ENCODE measurements around the gene BARD1.

The BARD1 gene

GRCh38 chr2:214808981-214809750 is at the start of gene BARD1:
Gene BARD1, minus strand, starts transcription at chr2:214809683. Its CDS starts 114 bp downstream, at chr2:214809569.
- peak within 1 kb of the TSS; percentile 99 for H3K4me3 ChIP-seq (ENCODE audit: low read depth, low read length)
- peak within 1 kb of the TSS; percentile 98 for H3K27ac ChIP-seq (ENCODE audit: low read depth, low read length)
- H3K4me1 ChIP-seq (ENCODE audit: control insufficient read depth, insufficient read depth, low read length) = peaks cover 35% of the 10 kb centered on the region
- H3K9me3 ChIP-seq (ENCODE audit: control insufficient read depth, insufficient read depth, low read length) = no peaks in the 10 kb centered on the region
- peaks cover 4% of the 10 kb centered on the region for H3K36me3 ChIP-seq (ENCODE audit: control insufficient read depth, insufficient read depth, low read length)
- peak within 1 kb of the TSS; percentile 96 for H3K9ac ChIP-seq (ENCODE audit: low read depth, low read length)
- H3K27me3 ChIP-seq (ENCODE audit: control insufficient read depth, insufficient read depth, low read length) = peaks cover 11% of the 10 kb centered on the region; the same call in 1 of the 2 replicates

DNA sequence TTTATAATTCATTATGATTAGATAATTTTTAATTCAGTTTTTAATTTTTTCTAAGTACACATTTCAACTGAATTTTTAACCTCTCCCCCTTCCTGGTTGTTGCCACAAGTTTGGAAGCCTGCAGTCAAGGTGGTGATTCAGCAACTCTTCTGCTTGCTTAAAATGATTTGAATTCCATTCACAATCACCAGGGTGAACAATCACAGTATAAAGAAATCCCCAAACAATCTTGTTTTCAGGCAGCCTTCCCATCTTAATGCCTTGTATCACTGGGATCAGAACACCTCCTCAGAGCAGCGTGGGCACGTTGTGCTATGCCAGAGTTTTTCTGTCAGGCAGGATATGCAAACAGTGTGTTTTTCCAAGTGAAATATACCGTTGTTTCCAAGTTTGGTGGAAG is 46.7 kb upstream of the BARD1 start:
- H3K27ac ChIP-seq (ENCODE audit: low read depth, low read length) = no peak overlapping the region
- H3K4me1 ChIP-seq (ENCODE audit: control insufficient read depth, insufficient read depth, low read length) = peaks cover 6% of the 10 kb centered on the region; the same call in 1 of the 2 replicates

DNA sequence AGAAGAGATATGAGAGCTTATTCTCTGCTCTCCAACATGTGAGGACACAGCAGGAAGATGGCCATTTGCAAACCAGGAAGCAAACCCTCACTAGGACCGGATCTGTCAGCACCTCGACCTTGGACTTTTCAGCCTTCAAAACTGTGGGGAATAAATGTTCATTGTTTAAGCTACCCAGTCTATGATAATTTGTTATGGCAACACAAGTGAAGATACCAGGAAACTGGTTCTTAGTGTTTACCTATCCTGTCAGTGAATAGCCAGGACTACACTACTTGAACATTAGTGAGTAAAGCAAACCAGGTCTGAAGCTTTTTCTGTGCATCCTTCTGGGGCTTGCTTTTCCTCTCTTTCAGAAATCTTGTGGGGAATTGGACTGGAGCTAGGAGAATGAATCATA is 44.4 kb upstream of the BARD1 start:
- H3K9ac ChIP-seq (ENCODE audit: low read depth, low read length) = no peak overlapping the region
- no peaks in the 10 kb centered on the region for H3K27me3 ChIP-seq (ENCODE audit: control insufficient read depth, insufficient read depth, low read length)
- no peak overlapping the region for H3K27ac ChIP-seq (ENCODE audit: low read depth, low read length)

More for the DNA sequence above, 46.7 kb upstream of the BARD1 start:
- Histone ChIP-seq H3K9me3 (ENCODE audit: control insufficient read depth, insufficient read depth, low read length) (no peaks in the 10 kb centered on the region), H3K27me3 (ENCODE audit: control insufficient read depth, insufficient read depth, low read length) (no peaks in the 10 kb centered on the region), H3K9ac (ENCODE audit: low read depth, low read length) (no peak overlapping the region), H3K36me3 (ENCODE audit: control insufficient read depth, insufficient read depth, low read length) (no peaks in the 10 kb centered on the region), H3K4me3 (ENCODE audit: low read depth, low read length) (no peak overlapping the region)

DNA sequence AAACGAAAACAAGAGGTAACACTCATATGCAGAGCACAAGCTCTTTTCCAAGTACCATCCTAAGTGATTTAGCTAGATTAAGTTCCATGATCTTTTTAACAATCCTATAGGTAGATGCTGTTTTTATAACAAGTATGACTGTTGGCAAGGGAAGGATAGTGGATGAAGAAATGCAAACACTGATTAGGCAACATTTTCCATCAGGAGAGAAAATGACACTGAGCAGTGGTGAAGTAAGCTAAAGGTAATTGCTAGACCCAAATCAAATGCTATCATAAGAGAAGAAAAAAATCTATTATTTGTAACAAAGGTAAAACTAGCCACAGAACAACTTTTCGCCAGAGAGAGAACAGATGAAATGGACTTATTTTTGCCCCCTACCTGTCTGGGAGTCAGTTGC is 34.3 kb upstream of the BARD1 start:
- no peak overlapping the region for H3K27ac ChIP-seq (ENCODE audit: low read depth, low read length)
- H3K36me3 ChIP-seq (ENCODE audit: control insufficient read depth, insufficient read depth, low read length) = no peaks in the 10 kb centered on the region
- no peaks in the 10 kb centered on the region for H3K27me3 ChIP-seq (ENCODE audit: control insufficient read depth, insufficient read depth, low read length)
- peaks cover 12% of the 10 kb centered on the region for H3K9me3 ChIP-seq (ENCODE audit: control insufficient read depth, insufficient read depth, low read length)
- no peaks in the 10 kb centered on the region for H3K4me1 ChIP-seq (ENCODE audit: control insufficient read depth, insufficient read depth, low read length)
- H3K9ac ChIP-seq (ENCODE audit: low read depth, low read length) = no peak overlapping the region
- H3K4me3 ChIP-seq (ENCODE audit: low read depth, low read length) = no peak overlapping the region

More for the DNA sequence above, 44.4 kb upstream of the BARD1 start:
- Histone ChIP-seq H3K4me3 (ENCODE audit: low read depth, low read length) (no peak overlapping the region), H3K4me1 (ENCODE audit: control insufficient read depth, insufficient read depth, low read length) (peaks cover 6% of the 10 kb centered on the region; the same call in 1 of the 2 replicates), H3K9me3 (ENCODE audit: control insufficient read depth, insufficient read depth, low read length) (no peaks in the 10 kb centered on the region), H3K36me3 (ENCODE audit: control insufficient read depth, insufficient read depth, low read length) (no peaks in the 10 kb centered on the region)

DNA sequence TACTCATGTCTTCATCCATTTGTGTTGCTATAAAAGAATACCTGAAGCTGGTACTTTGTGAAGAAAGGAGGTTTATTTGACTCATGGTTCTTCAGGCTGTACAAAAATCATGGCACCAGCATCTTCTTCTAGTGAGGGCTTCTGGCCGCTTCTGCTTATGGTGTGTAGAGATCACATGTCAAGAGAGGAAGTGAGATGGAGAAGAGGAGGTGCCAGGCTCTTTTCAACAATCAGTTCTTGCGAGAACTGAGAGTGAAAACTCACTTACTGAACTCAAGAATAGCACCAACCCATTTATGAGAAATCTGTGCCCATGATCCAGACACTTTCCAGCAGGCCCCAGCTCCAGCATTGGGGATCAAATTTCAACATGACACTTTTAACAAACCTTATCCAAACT is 30.0 kb upstream of the BARD1 start:
- H3K4me3 ChIP-seq (ENCODE audit: low read depth, low read length) = no peak overlapping the region
- no peak overlapping the region for H3K27ac ChIP-seq (ENCODE audit: low read depth, low read length)
- peaks cover 12% of the 10 kb centered on the region for H3K9me3 ChIP-seq (ENCODE audit: control insufficient read depth, insufficient read depth, low read length)
- no peak overlapping the region for H3K9ac ChIP-seq (ENCODE audit: low read depth, low read length)
- H3K27me3 ChIP-seq (ENCODE audit: control insufficient read depth, insufficient read depth, low read length) = no peaks in the 10 kb centered on the region
- no peaks in the 10 kb centered on the region for H3K36me3 ChIP-seq (ENCODE audit: control insufficient read depth, insufficient read depth, low read length)
- H3K4me1 ChIP-seq (ENCODE audit: control insufficient read depth, insufficient read depth, low read length) = peaks cover 14% of the 10 kb centered on the region

GRCh38 chr2:214837466-214837865 is 28.0 kb upstream of the BARD1 start:
- no peaks in the 10 kb centered on the region for H3K27me3 ChIP-seq (ENCODE audit: control insufficient read depth, insufficient read depth, low read length)
- H3K4me1 ChIP-seq (ENCODE audit: control insufficient read depth, insufficient read depth, low read length) = peaks cover 14% of the 10 kb centered on the region

DNA sequence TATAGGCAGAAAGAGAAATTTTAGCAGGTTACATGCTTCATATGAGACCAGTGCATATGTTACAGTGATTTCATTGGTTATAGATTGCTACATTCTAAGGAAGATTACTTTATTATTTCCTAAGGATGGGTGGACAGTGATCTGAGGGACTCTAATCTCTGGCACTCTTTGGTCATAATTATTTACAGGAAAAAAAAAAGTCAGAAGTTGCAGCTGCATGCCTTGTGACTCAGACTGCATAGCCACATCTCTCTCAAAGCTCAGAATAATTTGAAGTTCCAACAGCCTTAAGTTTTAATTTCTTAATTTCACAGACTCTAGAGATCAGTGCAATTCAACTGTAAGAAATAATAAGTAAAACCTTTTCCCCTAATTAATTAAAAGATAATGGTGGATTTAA is 27.1 kb upstream of the BARD1 start:
- H3K4me3 ChIP-seq (ENCODE audit: low read depth, low read length) = no peak overlapping the region
- H3K9ac ChIP-seq (ENCODE audit: low read depth, low read length) = no peak overlapping the region
- peaks cover 11% of the 10 kb centered on the region for H3K9me3 ChIP-seq (ENCODE audit: control insufficient read depth, insufficient read depth, low read length)
- H3K27ac ChIP-seq (ENCODE audit: low read depth, low read length) = no peak overlapping the region
- no peaks in the 10 kb centered on the region for H3K36me3 ChIP-seq (ENCODE audit: control insufficient read depth, insufficient read depth, low read length)
- H3K4me1 ChIP-seq (ENCODE audit: control insufficient read depth, insufficient read depth, low read length) = peaks cover 14% of the 10 kb centered on the region
- H3K27me3 ChIP-seq (ENCODE audit: control insufficient read depth, insufficient read depth, low read length) = no peaks in the 10 kb centered on the region

More at GRCh38 chr2:214837466-214837865, 28.0 kb upstream of the BARD1 start:
- Histone ChIP-seq H3K36me3 (ENCODE audit: control insufficient read depth, insufficient read depth, low read length) (no peaks in the 10 kb centered on the region), H3K9ac (ENCODE audit: low read depth, low read length) (no peak overlapping the region), H3K27ac (ENCODE audit: low read depth, low read length) (peak overlapping the region; percentile 11), H3K4me3 (ENCODE audit: low read depth, low read length) (no peak overlapping the region; the same call in 1 of the 2 replicates), H3K9me3 (ENCODE audit: control insufficient read depth, insufficient read depth, low read length) (peaks cover 12% of the 10 kb centered on the region)

DNA sequence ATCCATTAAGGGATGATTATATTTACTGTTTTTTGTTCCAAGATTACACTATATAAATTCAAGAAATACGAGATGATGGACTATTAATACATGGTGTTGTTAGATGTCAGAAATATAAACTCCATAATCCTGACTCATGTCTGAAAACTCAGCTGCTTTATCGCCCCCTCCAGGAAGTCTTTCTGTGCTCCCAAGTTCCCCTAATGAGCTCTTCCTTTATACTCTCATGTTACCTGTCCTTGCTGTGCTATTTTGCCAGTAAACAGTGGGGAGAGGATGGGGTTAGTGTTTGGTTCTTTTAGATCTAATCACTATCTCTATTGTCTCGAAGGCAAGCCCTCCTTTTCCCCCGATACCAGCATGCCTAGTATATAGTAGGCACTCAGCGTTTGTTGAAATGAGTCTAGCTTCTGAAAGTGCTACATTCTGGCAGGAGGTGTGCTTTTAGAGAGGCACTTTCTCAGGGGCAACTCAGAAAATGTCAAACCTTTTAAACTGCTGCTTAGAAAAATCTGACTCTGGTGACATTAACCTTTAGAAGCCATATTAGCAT is 21.4 kb upstream of the BARD1 start:
- no peak overlapping the region for H3K9ac ChIP-seq (ENCODE audit: low read depth, low read length)
- no peaks in the 10 kb centered on the region for H3K36me3 ChIP-seq (ENCODE audit: control insufficient read depth, insufficient read depth, low read length)
- no peaks in the 10 kb centered on the region for H3K27me3 ChIP-seq (ENCODE audit: control insufficient read depth, insufficient read depth, low read length)
- H3K9me3 ChIP-seq (ENCODE audit: control insufficient read depth, insufficient read depth, low read length) = no peaks in the 10 kb centered on the region
- H3K27ac ChIP-seq (ENCODE audit: low read depth, low read length) = no peak overlapping the region
- H3K4me3 ChIP-seq (ENCODE audit: low read depth, low read length) = no peak overlapping the region
- 0 out of 2 replicates have a peak, but pooled peaks cover 3% of the 10 kb centered on the region for H3K4me1 ChIP-seq (ENCODE audit: control insufficient read depth, insufficient read depth, low read length)

GRCh38 chr2:214816008-214816533 is 6.6 kb upstream of the BARD1 start:
- Histone ChIP-seq H3K4me1 (ENCODE audit: control insufficient read depth, insufficient read depth, low read length) (peaks cover 11% of the 10 kb centered on the region; the same call in 1 of the 2 replicates), H3K27me3 (ENCODE audit: control insufficient read depth, insufficient read depth, low read length) (peaks cover 4% of the 10 kb centered on the region; the same call in 1 of the 2 replicates), H3K36me3 (ENCODE audit: control insufficient read depth, insufficient read depth, low read length) (no peaks in the 10 kb centered on the region), H3K9me3 (ENCODE audit: control insufficient read depth, insufficient read depth, low read length) (no peaks in the 10 kb centered on the region), H3K27ac (ENCODE audit: low read depth, low read length) (no peak overlapping the region), H3K4me3 (ENCODE audit: low read depth, low read length) (no peak overlapping the region), H3K9ac (ENCODE audit: low read depth, low read length) (no peak overlapping the region)

DNA sequence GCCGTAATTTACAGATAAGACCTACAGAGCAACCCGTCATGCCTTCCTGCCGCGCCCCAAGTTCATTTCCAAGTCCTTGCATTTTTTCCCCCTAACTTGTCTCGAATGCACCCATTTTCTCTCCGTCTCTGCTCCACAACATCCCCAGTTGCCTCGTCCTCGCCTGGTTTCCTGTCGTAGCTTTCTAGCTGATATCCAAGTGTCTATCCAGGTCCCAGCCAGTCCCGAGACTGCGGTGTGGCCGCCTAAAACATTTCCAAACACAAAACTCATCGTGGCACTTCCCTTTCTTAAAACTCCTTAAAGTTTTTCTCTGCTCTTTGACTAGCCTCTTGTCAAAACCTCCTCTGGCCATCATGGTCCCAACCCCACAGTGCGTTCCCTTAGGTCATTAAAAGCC is 1.2 kb upstream of the BARD1 start:
- peak overlapping the region; percentile 57 for H3K4me3 ChIP-seq (ENCODE audit: low read depth, low read length)
- H3K9ac ChIP-seq (ENCODE audit: low read depth, low read length) = no peak overlapping the region
- H3K27ac ChIP-seq (ENCODE audit: low read depth, low read length) = no peak overlapping the region
- H3K9me3 ChIP-seq (ENCODE audit: control insufficient read depth, insufficient read depth, low read length) = no peaks in the 10 kb centered on the region
- H3K36me3 ChIP-seq (ENCODE audit: control insufficient read depth, insufficient read depth, low read length) = peaks cover 4% of the 10 kb centered on the region
- H3K4me1 ChIP-seq (ENCODE audit: control insufficient read depth, insufficient read depth, low read length) = peaks cover 27% of the 10 kb centered on the region
- H3K27me3 ChIP-seq (ENCODE audit: control insufficient read depth, insufficient read depth, low read length) = peaks cover 11% of the 10 kb centered on the region; the same call in 1 of the 2 replicates

Measured in HUES48 (cell line).